ENCODE results near the gene DIP2B.

The DIP2B gene

DNA sequence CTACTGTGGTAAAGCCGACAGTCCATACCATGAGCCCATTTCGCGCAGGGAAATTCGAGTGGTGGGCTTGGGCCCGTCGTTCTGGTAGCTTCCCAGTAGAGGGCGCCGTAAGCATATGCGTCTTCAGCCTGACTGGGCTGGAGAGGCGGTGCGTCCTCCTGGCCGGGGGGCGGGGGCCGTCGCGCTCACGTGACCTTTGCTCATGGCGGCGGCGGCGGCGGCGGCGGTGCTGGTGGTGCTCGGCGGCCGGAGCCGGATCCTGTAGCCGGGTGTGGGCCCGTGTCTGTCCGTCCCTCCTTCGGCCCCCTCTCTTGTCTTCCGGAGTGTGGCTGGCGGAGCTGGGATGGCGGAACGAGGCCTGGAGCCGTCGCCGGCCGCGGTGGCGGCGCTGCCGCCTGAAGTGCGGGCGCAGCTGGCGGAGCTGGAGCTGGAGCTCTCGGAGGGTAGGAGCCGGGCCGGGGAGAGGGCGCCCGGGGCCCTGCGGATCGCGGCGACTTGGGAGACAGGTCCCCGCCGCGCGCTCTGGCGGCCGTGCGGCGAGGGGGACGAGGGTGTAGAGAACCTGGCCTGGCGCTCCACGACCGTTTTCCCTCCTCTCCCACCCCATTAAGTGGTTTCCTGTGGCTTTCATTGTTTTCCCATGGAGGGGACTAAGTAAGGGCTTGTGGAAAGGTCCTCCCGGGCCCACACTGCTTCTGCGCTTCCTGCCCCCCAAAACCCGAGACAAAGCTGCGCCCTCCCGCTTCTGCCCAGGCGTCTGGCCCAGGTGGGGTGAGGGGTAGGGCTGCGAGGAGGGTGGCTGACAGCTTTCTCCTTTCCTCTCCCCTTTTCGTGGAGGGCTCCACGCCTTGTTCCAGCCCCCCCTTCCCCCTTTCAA lies at the start of gene DIP2B:
Gene DIP2B (plus strand): TSS at position 188 of the 877 bp plus-strand sequence. CDS start 156 bp downstream, at position 344.
- peak; percentile 92 for DNase-seq (ENCODE audit: low read depth)
- peak; percentile 86 for TF ChIP-seq CTCF (IDR thresholded peaks at IDR 0.05; ENCODE audit: insufficient read depth, low read depth, low read length, missing control alignments)

DNA sequence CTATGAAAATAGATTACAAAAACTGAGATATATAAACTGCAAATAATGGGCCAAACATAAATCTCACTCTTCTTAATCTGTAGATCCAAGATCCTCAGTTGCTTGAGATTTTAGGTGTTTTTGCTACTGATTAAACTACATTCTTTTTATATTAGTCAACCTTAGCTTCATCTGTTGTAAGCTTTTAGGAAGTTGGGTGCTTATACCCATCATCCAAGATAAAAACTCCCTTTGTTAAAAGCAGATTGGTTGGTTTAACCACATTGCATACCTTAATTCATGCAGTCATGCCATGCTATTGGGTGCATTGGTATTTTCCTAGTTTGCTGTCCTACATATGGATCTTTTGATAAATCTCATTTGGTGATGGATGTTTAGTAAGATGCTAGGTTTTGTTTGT lies 46.2 kb upstream of the DIP2B start:
- H3K4me3 ChIP-seq (ENCODE audit: low read length) = no peak overlapping the region
- DNase-seq (ENCODE audit: low read depth) = peak; percentile 19
- TF ChIP-seq CTCF (IDR thresholded peaks at IDR 0.05; ENCODE audit: insufficient read depth, low read depth, low read length, missing control alignments) = no peak

More for the DNA sequence above, at the start of gene DIP2B:
- H3K4me3 ChIP-seq (ENCODE audit: low read length) = peak within 1 kb of the TSS; percentile 87

- peak; percentile 55 for DNase-seq (ENCODE audit: low read depth)
- TF ChIP-seq CTCF (IDR thresholded peaks at IDR 0.05; ENCODE audit: insufficient read depth, low read depth, low read length, missing control alignments) = no peak
- H3K4me3 ChIP-seq (ENCODE audit: low read length) = no peak overlapping the region
Measured at GRCh38 chr12:50467439-50467838, 37.3 kb upstream of the DIP2B start.

DNA sequence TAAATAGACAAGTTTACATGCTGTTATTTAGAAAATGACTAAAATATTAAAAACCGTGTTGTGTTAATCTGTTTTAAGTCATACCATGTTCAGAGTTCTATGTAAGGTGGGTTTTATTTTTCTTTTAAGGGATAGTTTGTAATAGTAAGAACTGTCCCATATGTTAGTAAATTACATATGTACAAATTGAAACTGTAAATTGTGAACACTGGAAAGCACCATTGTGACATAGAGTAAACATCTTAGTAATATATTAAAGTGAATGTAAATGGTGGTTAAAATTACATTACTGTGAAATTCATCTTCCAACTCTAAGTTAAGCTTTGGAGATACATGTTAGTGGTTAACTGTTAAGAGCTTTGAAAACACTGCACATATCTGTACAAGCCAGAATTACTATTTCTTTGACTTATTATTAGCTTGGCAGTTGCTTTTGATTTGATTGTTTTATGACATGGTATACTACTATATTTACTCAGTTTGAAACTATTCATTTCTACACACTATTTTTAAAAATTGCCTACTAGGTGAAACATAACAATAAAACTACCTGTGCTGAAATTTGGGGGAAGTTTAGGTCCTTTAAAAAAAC lies 27.4 kb upstream of the DIP2B start:
- TF ChIP-seq CTCF (IDR thresholded peaks at IDR 0.05; ENCODE audit: insufficient read depth, low read depth, low read length, missing control alignments) = no peak
- DNase-seq (ENCODE audit: low read depth) = no peak

DNA sequence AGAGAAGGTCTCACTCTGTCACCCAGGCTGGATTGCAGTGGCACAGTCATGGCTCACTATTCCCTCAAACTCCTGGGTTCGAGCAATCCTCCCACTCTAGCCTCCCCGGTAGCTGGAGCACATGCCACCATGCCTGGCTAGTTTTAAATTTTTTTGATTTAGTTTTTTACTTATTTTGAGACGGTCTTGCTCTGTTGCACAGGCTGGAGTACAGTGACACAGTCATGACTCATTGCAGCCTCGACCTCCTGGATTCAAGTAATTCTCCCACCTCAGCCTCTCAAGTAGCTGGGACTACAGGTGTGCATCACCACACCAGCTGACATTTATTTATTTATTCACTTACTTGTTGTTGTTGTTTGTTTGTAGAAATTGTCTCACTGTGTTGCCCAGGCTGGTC lies 22.2 kb upstream of the DIP2B start:
- peak; percentile 36 for DNase-seq (ENCODE audit: low read depth)
- no peak for TF ChIP-seq CTCF (IDR thresholded peaks at IDR 0.05; ENCODE audit: insufficient read depth, low read depth, low read length, missing control alignments)
- no peak overlapping the region for H3K4me3 ChIP-seq (ENCODE audit: low read length)

More for the DNA sequence above, 27.4 kb upstream of the DIP2B start:
- H3K4me3 ChIP-seq (ENCODE audit: low read length) = no peak overlapping the region

DNA sequence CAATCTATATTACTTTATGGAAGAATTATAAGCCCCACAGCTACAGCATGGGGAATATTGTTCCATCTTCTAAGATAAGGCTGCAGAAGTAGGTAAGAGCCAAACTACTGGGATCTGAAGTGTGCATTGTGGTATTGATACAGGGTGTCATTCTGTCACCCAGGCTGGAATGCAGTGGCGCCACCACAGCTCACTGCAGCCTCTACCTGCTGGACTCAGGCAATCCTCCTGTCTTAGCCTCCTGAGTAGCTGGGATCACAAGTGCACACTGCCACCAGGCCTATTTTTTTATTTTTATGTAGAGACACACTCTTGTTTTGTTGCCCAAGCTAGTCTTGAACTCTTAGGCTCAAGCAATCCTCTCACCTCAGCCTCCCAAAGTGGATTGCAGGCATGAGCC lies 21.3 kb upstream of the DIP2B start:
- DNase-seq (ENCODE audit: low read depth) = no peak
- TF ChIP-seq CTCF (IDR thresholded peaks at IDR 0.05; ENCODE audit: insufficient read depth, low read depth, low read length, missing control alignments) = no peak
- no peak overlapping the region for H3K4me3 ChIP-seq (ENCODE audit: low read length)

All from epithelial cell of esophagus (primary cell).